Neural progenitor cell (in vitro differentiated cells): ENCODE results near the gene CTTN.

Experiments
- CTCF ChIP-seq: fragments of 200-600 bp; sonication (generic); IDR thresholded peaks from 2 replicates; pipeline ENCODE4 v1.5.1; 2017; ENCODE audit warnings: antibody characterized with exemption, mild to moderate bottlenecking
- EZH2 ChIP-seq: fragments of 200-600 bp; sonication (generic); IDR thresholded peaks from 2 replicates; pipeline ENCODE4 v1.6.1; 2017; ENCODE audit warnings: antibody characterized with exemption, mild to moderate bottlenecking, moderate library complexity
- EZH2phosphoT487 ChIP-seq: fragments of 200-600 bp; sonication (generic); IDR thresholded peaks from 2 replicates; pipeline ENCODE4 v1.6.1; 2017; ENCODE audit warnings: antibody characterized with exemption

- TF ChIP-seq CTCF: no peak
- no peak for TF ChIP-seq EZH2phosphoT487
- TF ChIP-seq EZH2: no peak
Observed at GRCh38 chr11:70358753-70359152, 39.6 kb upstream of the CTTN start.
